Thyroid gland (tissue), 4 donors: ENCODE data around the gene CLEC2D. TPM values are rescaled to one million over a fixed set of nuclear protein-coding genes. Genes with fewer than 3 reads are reported as not detected.

Experiments
- DNase-seq, 2 donors: peaks; one replicate each; pipeline ENCODE4 v3.0.0-alpha.2; 2019
- H3K27ac ChIP-seq, 3 donors: fragments of 200-600 bp; sonication (generic); 1 replicate in 2 of 3; 2 replicates in 1 of 3; pipeline ENCODE4 v1.5.1; 2016 to 2019; ENCODE audit warnings: mild to moderate bottlenecking in 1 of 3, moderate library complexity in 1 of 3
- H3K27me3 ChIP-seq: fragments of 200-600 bp; sonication (generic); one replicate; pipeline ENCODE4 v1.5.1; 2019
- H3K36me3 ChIP-seq, 2 donors: fragments of 200-600 bp; sonication (generic); one replicate each; pipeline ENCODE4 v1.5.1; 2016 to 2019
- H3K4me1 ChIP-seq, 2 donors: fragments of 200-600 bp; sonication (generic); one replicate each; pipeline ENCODE4 v1.5.1; 2017 to 2019
- H3K4me3 ChIP-seq, 3 donors: fragments of 200-600 bp; sonication (generic); replicated peaks in 1 of 3; 1 replicate in 2 of 3; 2 replicates in 1 of 3; pipeline ENCODE4 v1.5.1; 2016; ENCODE audit warnings: mild to moderate bottlenecking in 1 of 3
- H3K9me3 ChIP-seq: fragments of 200-600 bp; sonication (generic); one replicate; pipeline ENCODE4 v1.5.1; 2017
- POLR2A ChIP-seq, 2 donors: fragments of 450-650 bp; IDR thresholded peaks; one replicate each; pipeline ENCODE4 v1.6.1; 2017; ENCODE audit warnings: antibody characterized with exemption in 2 of 2, mild to moderate bottlenecking in 2 of 2, moderate library complexity in 1 of 2
- WGBS, 2 donors: methylation state at CpG; one replicate each; pipeline ENCODE4 v1.1.5; 2017; 5-methylcytosine and 5-hydroxymethylcytosine counted together
- intact Hi-C: fragments of 100-400 bp; cut with DNase I; formaldehyde crosslinking; loops from one replicate; pipeline ENCODE4 v1.15.1; 2023
- total RNA-seq, 4 donors: library from RNA; depleted of rRNA; stranded (reverse); fragments of >200 nt; gene quantifications; one replicate each; pipeline ENCODE4 v1.2.3, GENCODE V29; 2016
- TF ChIP-seq, protein P1 (sequence below), 6 experiments: fragments of 200-600 bp in 3 of 6; fragments of 450-650 bp in 3 of 6; sonication (generic) in 3 of 6; IDR thresholded peaks; one replicate each; pipeline ENCODE4 v1.5.1; 2016 to 2019; ENCODE audit warnings: antibody characterized with exemption in 6 of 6, mild to moderate bottlenecking in 2 of 6, inconsistent platforms in 1 of 6, moderate library complexity in 1 of 6

Gene CLEC2D
- total RNA-seq, 4 donors from 2014 or later, result 4.9 to 11.3 (median 9.8) TPM

DNA sequence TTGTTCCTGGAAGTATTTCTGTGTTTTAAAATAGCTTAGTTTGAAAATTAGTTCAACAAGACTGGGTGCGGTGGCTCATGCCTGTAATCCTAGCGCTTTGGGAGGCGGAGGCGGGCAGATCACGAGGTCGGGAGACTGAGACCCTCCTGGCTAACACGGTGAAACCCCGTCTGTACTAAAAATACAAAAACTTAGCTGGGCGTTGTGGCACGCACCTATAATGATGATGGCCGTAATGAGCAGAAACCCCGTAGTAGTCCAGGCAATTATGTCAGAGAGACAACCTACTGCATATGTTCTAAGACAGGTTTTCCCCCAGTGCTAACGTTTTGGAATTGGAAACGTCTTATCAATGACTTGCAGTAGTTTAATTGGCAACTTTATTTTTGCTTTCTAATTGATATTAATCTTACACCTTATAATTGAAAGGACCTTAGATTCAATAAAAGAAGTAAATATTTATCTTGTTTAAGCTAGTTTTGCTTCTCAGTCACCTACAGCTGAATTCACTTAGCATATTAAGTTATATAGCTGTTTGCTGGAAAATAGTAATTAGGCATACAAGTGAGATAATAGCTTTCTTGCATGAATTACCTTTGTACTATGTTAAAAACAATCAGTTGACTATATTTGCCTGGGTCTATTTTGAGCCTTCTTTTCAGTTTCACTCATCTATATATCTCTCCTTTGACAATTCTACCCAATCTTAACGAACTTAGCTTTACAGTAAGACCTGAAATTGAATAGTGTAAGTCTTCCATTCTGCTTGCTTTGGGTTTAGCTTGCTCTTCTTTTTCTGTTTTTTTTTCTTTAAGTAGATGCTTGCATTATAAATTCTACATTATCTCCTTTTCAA lies 47.8 kb downstream of the CLEC2D start:
- 89 to 94% methylated on average over 15 of the region's 15 CpGs for WGBS, 2 donors
- H3K27me3 ChIP-seq, result no peaks in the 10 kb centered on the region
- H3K4me3 ChIP-seq, result no peak overlapping the region
- no peaks in the 10 kb centered on the region for H3K4me1 ChIP-seq
- H3K27ac ChIP-seq, result no peak overlapping the region
- H3K36me3 ChIP-seq, result no peaks in the 10 kb centered on the region
- H3K9me3 ChIP-seq, result no peaks in the 10 kb centered on the region
- no peak for DNase-seq
- intact Hi-C loops, result no loop called here
- no peak for TF ChIP-seq POLR2A (IDR thresholded peaks at IDR 0.05)
- TF ChIP-seq, protein P1, sequence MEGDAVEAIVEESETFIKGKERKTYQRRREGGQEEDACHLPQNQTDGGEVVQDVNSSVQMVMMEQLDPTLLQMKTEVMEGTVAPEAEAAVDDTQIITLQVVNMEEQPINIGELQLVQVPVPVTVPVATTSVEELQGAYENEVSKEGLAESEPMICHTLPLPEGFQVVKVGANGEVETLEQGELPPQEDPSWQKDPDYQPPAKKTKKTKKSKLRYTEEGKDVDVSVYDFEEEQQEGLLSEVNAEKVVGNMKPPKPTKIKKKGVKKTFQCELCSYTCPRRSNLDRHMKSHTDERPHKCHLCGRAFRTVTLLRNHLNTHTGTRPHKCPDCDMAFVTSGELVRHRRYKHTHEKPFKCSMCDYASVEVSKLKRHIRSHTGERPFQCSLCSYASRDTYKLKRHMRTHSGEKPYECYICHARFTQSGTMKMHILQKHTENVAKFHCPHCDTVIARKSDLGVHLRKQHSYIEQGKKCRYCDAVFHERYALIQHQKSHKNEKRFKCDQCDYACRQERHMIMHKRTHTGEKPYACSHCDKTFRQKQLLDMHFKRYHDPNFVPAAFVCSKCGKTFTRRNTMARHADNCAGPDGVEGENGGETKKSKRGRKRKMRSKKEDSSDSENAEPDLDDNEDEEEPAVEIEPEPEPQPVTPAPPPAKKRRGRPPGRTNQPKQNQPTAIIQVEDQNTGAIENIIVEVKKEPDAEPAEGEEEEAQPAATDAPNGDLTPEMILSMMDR (IDR thresholded peaks at IDR 0.05), result no peak

DNA sequence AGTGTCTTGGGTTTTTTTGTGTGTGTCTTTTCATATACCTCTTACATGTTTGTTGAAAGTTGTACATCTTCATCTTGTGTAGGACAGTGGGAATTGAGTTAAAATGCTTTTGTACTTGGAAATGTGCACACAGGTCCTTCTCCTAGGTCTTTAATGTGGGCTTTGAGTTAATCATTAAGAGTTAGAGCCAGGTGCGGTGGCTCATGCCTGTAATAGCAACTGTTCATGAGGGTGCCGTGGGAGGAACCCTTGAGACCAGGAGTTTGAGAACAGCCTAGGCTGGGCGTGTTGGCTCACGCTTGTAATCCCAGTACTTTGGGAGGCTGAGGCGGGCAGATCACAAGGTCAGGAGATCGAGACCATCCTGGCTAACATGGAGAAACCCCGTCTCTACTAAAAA lies 49.5 kb downstream of the CLEC2D start:
- TF ChIP-seq, protein P1 (IDR thresholded peaks at IDR 0.05), result no peak
- no peak for TF ChIP-seq POLR2A (IDR thresholded peaks at IDR 0.05)
- WGBS, 2 donors, result 95% methylated on average over 7 of the region's 7 CpGs
- no peak for DNase-seq
- Histone ChIP-seq H3K27ac (no peak overlapping the region), H3K4me3 (no peak overlapping the region), H3K27me3 (no peaks in the 10 kb centered on the region), H3K36me3 (no peaks in the 10 kb centered on the region), H3K4me1 (no peaks in the 10 kb centered on the region), H3K9me3 (no peaks in the 10 kb centered on the region)
- intact Hi-C loops, result no loop called here

DNA sequence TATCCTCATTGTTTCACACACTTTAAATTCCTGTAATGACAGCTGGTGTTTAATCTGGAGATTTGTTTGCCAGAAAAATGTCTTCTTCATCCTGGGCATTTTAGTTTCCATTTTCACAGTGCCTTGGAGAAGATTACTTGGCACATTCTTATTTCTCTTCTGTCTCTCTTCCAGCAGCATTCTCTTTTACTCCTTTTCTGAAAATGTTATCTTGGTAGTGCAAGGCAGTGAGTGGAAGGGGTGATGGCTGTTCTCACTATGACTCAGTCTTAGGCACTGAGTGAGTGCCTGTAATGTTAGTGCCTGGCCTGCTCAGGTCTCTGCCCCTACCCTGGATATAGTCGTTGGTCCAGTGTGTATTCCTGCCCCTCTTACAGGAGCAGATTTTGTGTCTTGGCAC lies 50.3 kb downstream of the CLEC2D start:
- Histone ChIP-seq H3K27me3 (no peaks in the 10 kb centered on the region), H3K36me3 (no peaks in the 10 kb centered on the region), H3K4me3 (no peak overlapping the region), H3K9me3 (no peaks in the 10 kb centered on the region), H3K27ac (no peak overlapping the region), H3K4me1 (no peaks in the 10 kb centered on the region)
- 81 to 95% methylated on average over 1 of the region's 1 CpG for WGBS, 2 donors
- intact Hi-C loops, result no loop called here
- DNase-seq, result no peak
- no peak for TF ChIP-seq POLR2A (IDR thresholded peaks at IDR 0.05)
- TF ChIP-seq, protein P1 (IDR thresholded peaks at IDR 0.05), result no peak

DNA sequence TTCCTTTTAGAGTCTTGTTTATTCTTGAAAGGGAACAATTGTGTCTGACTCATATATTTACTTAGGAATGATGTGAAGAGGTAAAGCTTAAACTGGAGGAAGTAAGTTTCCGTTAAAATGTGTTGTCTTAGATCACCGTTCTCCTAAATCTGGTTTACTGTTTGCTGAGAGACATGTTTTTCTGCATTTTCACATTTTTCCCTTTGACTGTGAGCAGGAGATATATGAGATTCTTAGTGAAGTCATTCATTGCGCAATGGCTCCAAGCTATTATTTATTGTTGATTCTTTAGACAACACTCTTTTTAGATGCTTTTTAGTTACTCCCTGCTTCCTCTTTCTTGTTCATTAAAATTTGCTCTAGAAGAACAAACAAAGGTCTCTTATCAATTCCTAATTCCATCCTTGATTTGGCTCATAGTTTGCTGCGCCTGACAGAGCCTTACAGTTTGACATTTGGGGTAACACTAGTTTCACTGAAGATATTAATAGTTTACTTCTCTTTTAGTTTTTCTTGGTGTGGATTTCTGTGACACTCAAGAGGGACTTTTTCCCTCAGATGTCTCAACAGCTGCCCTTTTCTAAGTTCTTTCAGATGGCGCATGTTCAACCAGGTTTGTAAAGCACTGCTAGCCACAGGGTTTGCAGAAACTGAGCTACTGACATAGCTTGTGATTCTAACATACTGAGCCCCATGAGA lies 52.0 kb downstream of the CLEC2D start:
- Histone ChIP-seq H3K27ac (no peak overlapping the region), H3K4me3 (no peak overlapping the region), H3K27me3 (no peaks in the 10 kb centered on the region), H3K9me3 (no peaks in the 10 kb centered on the region), H3K4me1 (no peaks in the 10 kb centered on the region), H3K36me3 (no peaks in the 10 kb centered on the region)
- WGBS, 2 donors, result 75% methylated on average over 5 of the region's 5 CpGs
- no peak for DNase-seq
- intact Hi-C loops, result no loop called here
- TF ChIP-seq, protein P1 (IDR thresholded peaks at IDR 0.05), result no peak
- TF ChIP-seq POLR2A (IDR thresholded peaks at IDR 0.05), result no peak

DNA sequence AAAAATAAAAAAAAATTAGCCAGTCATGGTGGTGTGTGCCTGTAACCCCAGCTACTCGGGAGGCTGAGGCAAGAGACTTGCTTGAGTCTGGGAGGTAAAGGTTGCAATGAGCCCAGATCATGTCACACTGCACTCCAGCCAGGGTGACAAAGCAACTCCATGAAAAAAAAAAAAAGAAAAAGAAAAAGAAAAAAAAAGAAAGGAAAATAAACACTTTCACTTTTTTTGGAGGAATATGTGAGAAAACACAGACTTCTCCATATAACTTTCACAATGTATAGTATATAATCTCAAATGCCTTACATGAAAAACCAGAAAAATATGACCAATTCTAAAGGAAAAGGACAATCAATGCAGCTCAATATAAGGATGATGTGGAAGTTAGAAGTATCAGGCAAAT lies 54.5 kb downstream of the CLEC2D start:
- no peak overlapping the region for H3K27ac ChIP-seq
- intact Hi-C loops, result no loop called here

More for the DNA sequence above, 54.5 kb downstream of the CLEC2D start:
- no peak overlapping the region for H3K4me3 ChIP-seq
- H3K27me3 ChIP-seq, result no peaks in the 10 kb centered on the region
- WGBS, 2 donors, result 91 to 97% methylated on average over 1 of the region's 1 CpG
- no peak for TF ChIP-seq POLR2A (IDR thresholded peaks at IDR 0.05)
- TF ChIP-seq, protein P1 (IDR thresholded peaks at IDR 0.05), result no peak
- H3K4me1 ChIP-seq, result no peaks in the 10 kb centered on the region
- no peak for DNase-seq
- H3K36me3 ChIP-seq, result no peaks in the 10 kb centered on the region
- H3K9me3 ChIP-seq, result no peaks in the 10 kb centered on the region
